Activated CD8-positive, alpha-beta memory T cell treated with anti-CD3 and anti-CD28 coated beads for 36 hours (primary cell): ENCODE measurements around the gene TRAM2. TPM values are rescaled to one million over a fixed set of nuclear protein-coding genes. Genes with fewer than 3 reads are reported as not detected.
"Not testable (repeated sequence)": the region's sequence is repeated elsewhere in the genome, so short reads cannot be mapped to it uniquely, and the experiment has no call there.

ENCODE experiments used
- CTCF ChIA-PET: fragments of 350-600 bp; sonication (Branson Sonifier 250); formaldehyde crosslinking; loops from one replicate; lab custom pipeline; 2021; ENCODE audit warnings: antibody characterized with exemption; lab: Charles Lee
- POLR2A ChIA-PET: fragments of 350-600 bp; sonication (Branson Sonifier 250); formaldehyde crosslinking; loops from one replicate; lab custom pipeline; 2021; ENCODE audit warnings: antibody characterized with exemption; lab: Charles Lee
- total RNA-seq, 2 experiments: library from RNA; stranded (reverse); gene quantifications; one replicate each; pipeline ENCODE4 v1.2.3, GENCODE V29; 2021

The TRAM2 gene
- total RNA-seq, 2 experiments from 2014 or later = 2.6 to 2.7 TPM

DNA sequence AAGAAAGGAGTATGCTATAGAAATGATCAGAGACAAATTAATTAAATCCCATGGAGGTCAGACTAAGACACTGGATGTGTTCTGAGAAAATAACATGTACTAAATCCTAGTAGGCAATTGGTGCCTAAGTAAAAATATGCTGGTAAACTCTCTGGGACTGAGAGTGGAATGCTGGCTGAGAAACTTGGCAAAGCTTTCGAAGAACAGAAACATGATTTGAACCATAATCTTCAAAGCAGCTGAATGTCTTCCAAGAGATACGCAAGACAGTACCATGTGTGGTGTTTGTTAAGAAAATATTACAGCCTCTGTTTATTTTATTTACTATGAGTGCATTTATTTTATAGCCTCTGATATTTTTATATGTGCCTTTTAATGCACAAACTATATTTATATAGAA is 101.6 kb downstream of the TRAM2 start:
- POLR2A ChIA-PET = no interaction called here
- CTCF ChIA-PET = no interaction called here

DNA sequence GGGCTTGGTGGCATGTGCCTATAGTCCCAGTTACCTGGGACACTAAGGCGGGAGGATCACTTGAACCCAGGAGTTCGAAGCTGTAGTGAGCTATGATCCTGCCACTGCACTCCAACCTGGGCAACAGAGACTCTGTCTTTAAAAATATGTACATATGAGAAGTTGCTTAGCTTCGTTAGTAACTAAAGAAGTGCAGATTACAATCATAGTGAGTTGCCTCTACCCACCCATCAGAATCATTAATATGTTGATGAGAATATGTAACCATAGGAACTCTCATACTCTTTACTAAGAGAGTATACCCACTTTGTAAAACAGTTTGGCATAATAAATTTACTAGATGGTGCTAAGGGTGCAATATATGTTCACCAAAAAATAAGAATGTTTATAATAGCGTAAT is 102.7 kb downstream of the TRAM2 start:
- CTCF ChIA-PET = no interaction called here
- POLR2A ChIA-PET = no interaction called here

DNA sequence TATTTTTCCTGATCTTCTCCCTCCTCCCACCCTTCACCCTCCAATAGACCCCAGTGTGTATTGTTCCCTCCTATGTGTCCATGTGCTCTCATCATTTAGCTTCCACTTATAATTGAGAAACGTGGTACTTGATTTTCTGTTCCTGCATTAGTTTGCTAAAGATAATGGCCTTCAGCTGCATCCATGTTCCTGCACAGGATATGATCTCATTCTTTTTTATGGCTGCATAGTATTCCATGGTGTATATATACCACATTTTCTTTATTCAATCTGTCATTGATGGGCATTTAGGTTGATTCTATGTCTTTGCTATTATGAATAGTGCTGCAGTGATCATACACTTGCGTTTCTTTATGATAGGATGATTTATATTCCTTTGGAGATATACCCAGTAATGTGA is 115.7 kb downstream of the TRAM2 start:
- CTCF ChIA-PET, POLR2A ChIA-PET: not testable (repeated sequence)

DNA sequence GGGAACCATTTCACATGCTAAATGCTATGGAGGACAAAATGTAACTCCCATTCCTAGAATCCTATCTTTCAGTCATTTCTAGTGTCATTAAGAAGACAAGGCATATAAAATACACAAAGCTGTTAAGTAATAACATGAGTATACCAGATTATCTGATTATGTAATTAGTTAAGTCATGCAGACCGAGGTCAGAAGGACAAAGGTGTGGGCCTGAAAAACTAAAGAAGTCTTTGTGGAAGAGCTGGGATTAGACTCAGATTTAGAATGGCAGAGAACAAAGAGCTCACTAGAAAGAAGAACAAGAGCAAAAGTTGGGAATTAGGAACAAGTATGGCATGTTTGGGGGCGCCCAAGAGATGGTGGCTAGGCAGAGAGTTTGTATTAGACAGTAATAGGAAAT is 119.8 kb downstream of the TRAM2 start:
- ChIA-PET CTCF (no interaction called here), POLR2A (no interaction called here)

DNA sequence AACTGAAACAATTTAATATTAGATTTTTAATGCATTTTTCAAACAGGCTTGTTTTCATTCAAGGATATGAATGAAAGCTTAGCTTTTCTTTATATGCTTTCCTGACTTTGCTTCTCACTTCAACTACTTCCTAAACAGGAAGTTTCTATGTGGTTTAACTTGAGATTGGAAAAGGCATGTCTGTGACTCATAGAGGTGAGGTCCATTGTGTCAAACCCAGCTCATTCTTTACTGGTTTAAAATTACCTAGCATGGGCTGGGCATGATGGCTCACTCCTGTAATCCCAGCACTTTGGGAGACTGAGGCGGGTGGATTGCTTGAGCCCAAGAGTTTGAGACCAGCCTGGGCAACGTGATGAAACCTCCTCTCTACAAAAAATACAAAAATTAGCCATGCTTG is 122.3 kb downstream of the TRAM2 start:
- POLR2A ChIA-PET = no interaction called here
- CTCF ChIA-PET = interaction anchor here (0.9 kb wide), 1 partner anchor 10 kb away, joined by 3 read pairs; no protein-coding TSS in a partner anchor

Other genes with a start within 250 kb of the TRAM2 start
- gene PAQR8, start 214.9 kb downstream of the TRAM2 start, total RNA-seq = 1 to 10 TPM; 8.1 to 9.2 TPM
- 1 to 10 TPM; 2.6 to 3.2 TPM for gene EFHC1, start 156.7 kb downstream of the TRAM2 start, total RNA-seq
- 10 to 100 TPM; 21.4 to 22.2 TPM for gene TMEM14A, start 94.1 kb upstream of the TRAM2 start, total RNA-seq
- not detected for gene GSTA2, start 186.4 kb upstream of the TRAM2 start, total RNA-seq
- not detected for gene GSTA1, start 226.8 kb upstream of the TRAM2 start, total RNA-seq